Stomach smooth muscle (tissue), 2 donors: Measurements from ENCODE around the gene NUP210L.
"Not testable (repeated sequence)": the region's sequence is repeated elsewhere in the genome, so short reads cannot be mapped to it uniquely, and the experiment has no call there.

Source experiments
- H3K27ac ChIP-seq: one replicate; pipeline ENCODE4 v1.7.0; 2013; ENCODE audit warnings: mild to moderate bottlenecking, low read length, inconsistent platforms
- H3K27me3 ChIP-seq, 2 donors: one replicate each; pipeline ENCODE4 v1.7.0; 2013; ENCODE audit warnings: low read length in 2 of 2; ENCODE audit not compliant: insufficient read depth in 2 of 2, control insufficient read depth in 1 of 2
- H3K36me3 ChIP-seq, 2 donors: one replicate each; pipeline ENCODE4 v1.7.0; 2013; ENCODE audit warnings: low read length in 2 of 2; ENCODE audit not compliant: control insufficient read depth in 2 of 2, insufficient read depth in 2 of 2
- H3K4me1 ChIP-seq: one replicate; pipeline ENCODE4 v1.7.0; 2013; ENCODE audit warnings: low read length; ENCODE audit not compliant: control insufficient read depth, insufficient read depth
- H3K4me3 ChIP-seq, 2 donors: one replicate each; pipeline ENCODE4 v1.7.0; 2013; ENCODE audit warnings: low read length in 2 of 2
- H3K9ac ChIP-seq, 2 donors: one replicate each; pipeline ENCODE4 v1.7.0; 2013; ENCODE audit warnings: low read length in 2 of 2, mild to moderate bottlenecking in 1 of 2
- H3K9me3 ChIP-seq, 2 donors: one replicate each; pipeline ENCODE4 v1.7.0; 2013; ENCODE audit warnings: low read length in 2 of 2; ENCODE audit not compliant: control insufficient read depth in 2 of 2
- donor health status: healthy.
- donor health status: Pancreatic carcinoma.

The NUP210L gene

DNA sequence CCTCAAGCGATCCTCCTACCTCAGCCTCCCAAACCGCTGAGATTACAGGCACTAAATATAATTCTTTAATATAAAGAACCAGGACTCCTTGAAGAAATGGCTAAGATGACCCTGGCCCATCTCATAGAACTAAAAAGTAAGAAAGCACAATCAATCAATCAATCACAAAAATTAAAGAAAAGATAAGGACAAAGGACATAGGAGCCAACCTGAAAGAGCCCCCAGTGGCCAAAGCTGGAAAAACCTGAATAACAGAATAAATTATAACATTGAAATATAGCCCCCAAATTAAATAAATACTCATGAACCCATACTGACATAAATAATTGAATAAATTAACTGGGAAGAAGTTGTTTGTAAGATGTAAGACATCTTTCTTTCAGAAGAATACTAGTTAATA lies 8.9 kb downstream of the NUP210L start:
- H3K27me3 ChIP-seq: no peaks in the 10 kb centered on the region
- H3K9ac ChIP-seq: no peak overlapping the region
- H3K36me3 ChIP-seq: no peaks in the 10 kb centered on the region
- H3K9me3 ChIP-seq: no peaks in the 10 kb centered on the region
- H3K4me1 ChIP-seq: peaks cover 2% of the 10 kb centered on the region
- no peak overlapping the region for H3K27ac ChIP-seq
- no peak overlapping the region for H3K4me3 ChIP-seq

- Histone ChIP-seq H3K4me1 (peaks cover 2% of the 10 kb centered on the region), H3K36me3 (no peaks in the 10 kb centered on the region), H3K9ac (no peak overlapping the region), H3K9me3 (no peaks in the 10 kb centered on the region), H3K27me3 (no peaks in the 10 kb centered on the region), H3K27ac (no peak overlapping the region), H3K4me3 (no peak overlapping the region)
These were observed 12.5 kb downstream of the NUP210L start for GRCh38 chr1:154142358-154142757.

- H3K4me1 ChIP-seq: peaks cover 2% of the 10 kb centered on the region
- H3K9ac ChIP-seq: no peak overlapping the region
- no peak overlapping the region for H3K4me3 ChIP-seq
- no peaks in the 10 kb centered on the region for H3K27me3 ChIP-seq
- no peak overlapping the region for H3K27ac ChIP-seq
- H3K36me3 ChIP-seq: no peaks in the 10 kb centered on the region
- no peaks in the 10 kb centered on the region for H3K9me3 ChIP-seq
These were observed 13.6 kb downstream of the NUP210L start for GRCh38 chr1:154141240-154141639.

DNA sequence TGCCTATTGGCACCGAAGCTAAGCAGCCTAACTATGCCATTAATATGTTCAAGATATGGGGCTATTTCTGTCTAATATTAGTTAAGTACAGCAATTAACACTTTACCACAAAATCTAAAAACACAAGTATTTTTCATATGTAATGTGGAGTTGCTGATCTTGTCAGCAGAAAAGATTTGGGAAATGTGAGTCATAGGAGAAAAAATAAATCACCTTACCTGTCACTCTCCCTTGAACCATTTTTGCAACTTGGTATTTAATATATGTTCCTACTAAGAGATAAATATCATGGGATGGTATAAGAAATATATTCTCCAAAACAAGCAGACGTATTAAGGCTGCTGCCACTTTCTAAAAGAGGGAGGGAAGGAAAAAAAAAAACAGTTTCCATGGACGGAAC lies 17.0 kb downstream of the NUP210L start:
- Histone ChIP-seq H3K27me3 (no peaks in the 10 kb centered on the region), H3K4me1 (peaks cover 2% of the 10 kb centered on the region), H3K36me3 (no peaks in the 10 kb centered on the region), H3K4me3 (no peak overlapping the region), H3K9ac (no peak overlapping the region), H3K27ac (no peak overlapping the region), H3K9me3 (no peaks in the 10 kb centered on the region)

GRCh38 chr1:154133256-154133655 lies 21.6 kb downstream of the NUP210L start:
- no peaks in the 10 kb centered on the region for H3K4me1 ChIP-seq
- H3K27ac ChIP-seq: no peak overlapping the region
- no peaks in the 10 kb centered on the region for H3K36me3 ChIP-seq
- no peak overlapping the region for H3K9ac ChIP-seq
- H3K27me3 ChIP-seq: no peaks in the 10 kb centered on the region
- H3K4me3 ChIP-seq: no peak overlapping the region
- no peaks in the 10 kb centered on the region for H3K9me3 ChIP-seq

GRCh38 chr1:154129391-154129970 lies 25.4 kb downstream of the NUP210L start:
- Histone ChIP-seq H3K36me3 (no peaks in the 10 kb centered on the region), H3K4me1 (no peaks in the 10 kb centered on the region), H3K27me3 (no peaks in the 10 kb centered on the region), H3K9me3 (no peaks in the 10 kb centered on the region), H3K9ac (no peak overlapping the region), H3K27ac (no peak overlapping the region), H3K4me3 (no peak overlapping the region)

DNA sequence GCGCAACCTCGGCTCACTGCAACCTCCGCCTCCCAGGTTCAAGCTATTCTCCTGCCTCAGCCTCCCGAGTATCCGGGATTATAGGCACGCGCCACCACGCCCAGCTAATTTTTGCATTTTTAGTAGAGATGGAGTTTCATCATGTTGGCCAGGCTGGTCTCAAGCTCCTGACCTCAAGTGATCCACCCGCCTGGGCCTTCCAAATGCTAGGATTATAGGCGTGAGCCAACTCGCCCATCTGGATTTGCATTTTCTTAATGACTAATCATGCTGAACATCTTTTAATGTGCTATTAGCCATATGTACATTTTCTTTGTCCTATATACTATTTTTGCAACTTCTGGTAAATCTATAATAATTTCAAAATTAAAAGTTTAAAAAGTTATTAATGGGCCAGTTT lies 31.7 kb downstream of the NUP210L start:
- H3K36me3 ChIP-seq, H3K9me3 ChIP-seq, H3K27me3 ChIP-seq, H3K4me3 ChIP-seq, H3K27ac ChIP-seq, H3K9ac ChIP-seq, H3K4me1 ChIP-seq: not testable (repeated sequence)

- Histone ChIP-seq H3K27me3 (no peaks in the 10 kb centered on the region), H3K36me3 (no peaks in the 10 kb centered on the region), H3K9me3 (no peaks in the 10 kb centered on the region), H3K4me1 (no peaks in the 10 kb centered on the region), H3K9ac (no peak overlapping the region), H3K27ac (no peak overlapping the region), H3K4me3 (no peak overlapping the region)
These were observed 37.2 kb downstream of the NUP210L start for GRCh38 chr1:154117642-154118041.

GRCh38 chr1:154115180-154115579 lies 39.7 kb downstream of the NUP210L start:
- no peaks in the 10 kb centered on the region for H3K36me3 ChIP-seq
- H3K27ac ChIP-seq: no peak overlapping the region
- no peaks in the 10 kb centered on the region for H3K27me3 ChIP-seq

GRCh38 chr1:154104433-154105082 lies 50.3 kb downstream of the NUP210L start:
- no peaks in the 10 kb centered on the region for H3K36me3 ChIP-seq
- no peak overlapping the region for H3K27ac ChIP-seq
- no peaks in the 10 kb centered on the region for H3K4me1 ChIP-seq
- H3K27me3 ChIP-seq: no peaks in the 10 kb centered on the region
- no peak overlapping the region for H3K9ac ChIP-seq
- peaks cover 0 to 2% of the 10 kb centered on the region in 2 donors for H3K9me3 ChIP-seq
- no peak overlapping the region for H3K4me3 ChIP-seq

More at GRCh38 chr1:154115180-154115579, 39.7 kb downstream of the NUP210L start:
- Histone ChIP-seq H3K9ac (no peak overlapping the region), H3K9me3 (no peaks in the 10 kb centered on the region), H3K4me1 (no peaks in the 10 kb centered on the region), H3K4me3 (no peak overlapping the region)

DNA sequence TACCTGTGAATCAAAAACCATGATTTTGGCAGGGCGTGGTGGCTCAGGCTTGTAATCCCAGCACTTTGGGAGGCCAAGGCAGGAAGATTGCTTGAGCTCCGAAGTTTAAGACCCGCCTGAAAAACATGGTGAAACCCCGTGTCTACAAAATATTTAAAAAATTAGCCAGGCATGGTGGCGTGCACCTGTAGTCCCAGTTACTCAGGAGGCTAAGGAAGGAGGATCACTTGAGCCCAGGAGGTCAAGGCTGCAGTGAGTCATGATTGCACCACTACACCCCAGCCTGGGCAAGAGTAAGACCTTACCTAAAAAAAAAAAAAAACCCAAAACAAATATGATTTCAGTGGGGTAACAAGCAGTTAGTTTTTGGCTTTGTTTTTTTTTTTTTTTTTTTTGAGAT lies 54.7 kb downstream of the NUP210L start:
- not testable (repeated sequence) for H3K36me3 ChIP-seq, H3K4me1 ChIP-seq

More for the DNA sequence above, 54.7 kb downstream of the NUP210L start:
- H3K27me3 ChIP-seq, H3K27ac ChIP-seq, H3K4me3 ChIP-seq, H3K9me3 ChIP-seq, H3K9ac ChIP-seq: not testable (repeated sequence)
